ENCODE data around the gene OR1I1.

The OR1I1 gene

GRCh38 chr19:15138427-15138826, 56.4 kb downstream of the OR1I1 start:
- no peak for DNase-seq (ENCODE audit: low read depth, low spot score)
- H3K27ac ChIP-seq, result peak overlapping the region; percentile 51

- no peak for DNase-seq (ENCODE audit: low read depth, low spot score)
- no peak overlapping the region for H3K27ac ChIP-seq
Observed at GRCh38 chr19:15141143-15141542, 59.1 kb downstream of the OR1I1 start.

- DNase-seq (ENCODE audit: low read depth, low spot score), result no peak
- no peak overlapping the region for H3K27ac ChIP-seq
Observed at GRCh38 chr19:15142313-15142712, 60.3 kb downstream of the OR1I1 start.

Measured in epithelial cell of prostate (primary cell).